NCI-H2227 (cell line): ENCODE measurements around the gene RAC3.
"Not testable (repeated sequence)": the region's sequence is repeated elsewhere in the genome, so short reads cannot be mapped to it uniquely, and the experiment has no call there.

Experiments
- DNase-seq: peaks from one replicate; lab custom pipeline; 2025; ENCODE audit not compliant: unreplicated experiment; lab: John Stamatoyannopoulos, UW

RAC3 gene

DNA sequence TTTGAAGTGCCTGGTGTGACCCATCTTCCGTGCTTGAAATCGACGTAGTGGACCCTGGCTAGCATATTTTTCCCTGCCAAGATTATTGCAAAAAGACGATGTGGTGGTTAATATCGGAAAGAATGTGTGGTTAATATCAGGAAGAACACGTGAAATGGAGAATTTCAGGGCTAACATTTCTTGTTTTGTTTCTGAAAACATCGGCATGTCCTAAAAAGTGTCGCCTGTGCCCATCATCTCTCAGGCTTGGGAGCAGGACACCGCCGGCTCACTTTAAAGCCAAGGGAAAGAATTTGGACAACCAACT is 6.4 kb downstream of the RAC3 start:
- DNase-seq: no peak

DNA sequence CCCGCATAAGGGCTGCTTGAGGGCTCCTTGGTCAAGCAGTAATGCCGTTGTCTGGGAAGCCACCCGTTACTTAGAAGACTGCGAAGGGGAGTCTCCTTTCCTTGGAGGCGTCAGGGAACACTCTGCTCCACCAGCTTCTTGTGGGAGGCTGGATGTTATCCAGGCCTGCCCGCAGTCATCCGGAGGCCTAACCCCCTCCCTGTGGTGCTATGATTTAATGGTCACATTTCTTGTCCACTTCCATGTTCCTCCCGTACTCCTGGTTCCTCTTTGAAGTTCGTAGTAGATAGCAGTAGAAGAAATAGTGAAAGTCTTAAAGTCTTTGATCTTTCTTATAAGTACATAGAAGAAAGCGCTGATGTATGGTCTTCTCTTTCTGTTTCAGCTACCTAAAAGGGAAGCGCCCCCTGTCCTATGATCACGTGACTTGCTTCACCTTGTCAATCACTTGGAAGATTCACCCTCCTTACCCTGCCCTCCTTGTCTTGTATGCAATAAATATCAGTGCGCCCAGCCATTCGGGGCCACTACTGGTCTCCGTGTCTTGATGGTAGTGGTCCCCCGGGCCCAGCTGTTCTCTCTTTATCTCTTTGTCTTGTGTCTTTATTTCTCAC is 7.4 kb downstream of the RAC3 start:
- DNase-seq: not testable (repeated sequence)

DNA sequence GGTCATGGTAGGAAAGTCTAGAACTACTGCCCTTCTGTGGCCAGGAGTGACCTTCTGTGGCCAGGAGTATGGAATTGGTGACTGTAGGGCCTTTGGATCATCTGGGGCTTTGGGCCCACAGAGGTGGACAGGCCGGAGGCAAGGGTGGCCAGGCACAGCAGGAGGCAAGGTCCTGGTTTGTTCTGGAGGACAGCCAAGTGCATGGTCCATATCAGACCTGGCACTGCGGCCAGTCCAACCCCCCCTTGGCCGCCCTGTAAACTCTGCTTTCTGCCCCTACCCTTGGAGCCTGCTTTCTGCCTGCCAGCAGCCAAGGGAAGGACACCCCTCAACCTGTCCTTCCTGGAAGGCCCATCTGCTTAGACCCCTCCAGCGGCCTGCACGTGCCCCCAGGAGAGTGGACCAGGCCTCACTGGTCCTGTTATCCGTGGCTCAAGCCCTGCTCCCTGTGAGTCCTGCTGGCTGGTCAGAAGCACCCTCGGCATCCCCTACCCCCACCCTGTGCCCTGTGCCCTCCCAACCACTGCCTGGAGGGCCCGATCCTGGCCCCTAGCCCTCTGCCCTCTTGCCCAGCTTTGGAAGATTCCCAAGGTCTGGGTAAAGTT is 8.3 kb downstream of the RAC3 start:
- no peak for DNase-seq

DNA sequence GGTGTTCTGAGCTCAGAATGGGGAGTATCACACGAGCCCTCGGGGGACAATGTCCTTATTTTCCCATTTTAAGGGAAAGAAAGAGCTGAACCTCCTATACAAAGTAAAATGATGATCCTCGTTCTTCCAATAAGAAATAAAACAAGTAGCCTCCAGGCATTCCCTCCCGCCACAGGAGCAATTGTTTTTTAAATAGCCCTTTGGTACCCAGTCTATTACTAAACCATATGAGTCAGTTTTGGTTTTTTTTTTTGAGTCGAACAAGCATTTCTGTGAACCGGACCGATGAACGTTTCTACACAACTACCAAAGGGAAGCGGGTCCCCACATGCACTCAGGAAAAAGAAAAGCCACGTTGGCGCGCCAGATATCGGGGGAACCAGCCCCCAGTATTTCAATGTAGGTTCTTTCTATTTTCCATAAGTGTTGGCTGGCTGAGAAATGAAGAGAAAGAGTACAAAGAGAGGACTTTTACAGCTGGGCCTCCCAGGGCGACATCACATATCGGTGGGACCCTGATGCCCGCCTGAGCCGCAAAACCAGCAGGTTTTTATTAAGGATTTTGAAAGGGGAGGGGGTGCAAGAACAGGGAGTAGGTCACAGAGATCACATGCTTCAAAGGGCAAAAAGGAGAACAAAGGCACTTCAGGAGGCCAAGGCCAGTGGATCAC is 9.8 kb downstream of the RAC3 start:
- no peak for DNase-seq

DNA sequence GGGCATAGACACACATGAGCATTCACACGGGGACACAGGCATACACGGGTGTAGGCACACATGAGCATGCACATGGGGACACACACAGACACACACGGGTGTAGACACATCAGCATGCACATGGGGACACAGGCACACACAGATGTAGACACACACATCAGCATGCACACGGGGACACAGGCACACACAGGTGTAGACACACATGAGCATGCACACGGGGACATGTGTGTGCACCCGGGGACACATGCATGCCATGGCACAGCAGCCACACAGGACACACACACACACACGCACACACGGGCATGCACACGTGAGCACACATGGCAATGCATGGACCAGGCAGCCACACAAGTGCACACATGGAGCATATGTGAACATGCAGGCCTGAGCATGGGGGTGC is 11.2 kb downstream of the RAC3 start:
- DNase-seq: no peak

DNA sequence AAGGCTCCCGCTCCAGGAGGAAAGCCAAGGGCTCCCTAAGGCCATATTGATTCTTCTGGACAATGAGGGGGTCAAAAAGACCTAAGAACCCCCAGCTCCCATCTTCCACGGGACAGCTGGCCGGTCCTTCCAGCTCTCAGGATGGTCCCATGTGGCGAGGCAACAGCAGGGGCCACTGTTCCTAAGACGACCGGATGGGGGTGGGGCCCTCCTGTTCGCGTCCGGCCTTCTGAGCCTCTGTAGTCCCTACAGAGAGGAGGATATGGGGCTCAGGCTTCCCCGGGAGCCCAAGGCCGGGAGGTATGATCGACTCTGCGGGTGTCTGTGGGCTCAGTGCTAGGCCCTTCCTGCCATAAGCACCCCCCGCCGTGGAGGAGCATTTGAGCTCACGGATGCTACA is 12.0 kb downstream of the RAC3 start:
- DNase-seq: no peak

DNA sequence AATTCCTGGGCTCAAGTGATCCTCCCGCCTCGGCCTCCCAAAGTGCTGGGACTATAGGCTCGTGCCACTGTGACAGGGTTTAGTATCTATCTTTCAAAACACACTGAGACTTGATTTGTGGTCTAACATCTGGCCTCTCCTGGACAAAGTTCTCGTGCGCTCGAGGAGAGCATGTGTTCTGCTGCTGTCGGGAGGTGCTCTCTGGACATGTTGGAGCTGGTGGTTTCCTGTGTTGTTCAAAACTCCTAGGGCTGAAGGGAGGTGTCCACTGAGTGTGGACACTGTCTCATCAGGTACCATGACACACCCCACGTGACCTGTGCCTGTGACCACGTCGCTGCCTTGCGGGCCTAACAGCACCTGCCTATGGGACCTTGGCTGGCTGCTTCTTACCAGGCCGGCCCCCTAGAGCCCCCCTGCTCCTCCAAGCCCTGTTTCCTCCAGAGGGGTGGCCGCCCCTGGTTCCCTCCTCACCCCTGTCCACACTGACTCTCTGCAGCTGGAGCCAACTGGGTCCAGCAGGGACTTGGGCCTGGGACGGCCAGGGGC is 14.5 kb downstream of the RAC3 start:
- DNase-seq: no peak

DNA sequence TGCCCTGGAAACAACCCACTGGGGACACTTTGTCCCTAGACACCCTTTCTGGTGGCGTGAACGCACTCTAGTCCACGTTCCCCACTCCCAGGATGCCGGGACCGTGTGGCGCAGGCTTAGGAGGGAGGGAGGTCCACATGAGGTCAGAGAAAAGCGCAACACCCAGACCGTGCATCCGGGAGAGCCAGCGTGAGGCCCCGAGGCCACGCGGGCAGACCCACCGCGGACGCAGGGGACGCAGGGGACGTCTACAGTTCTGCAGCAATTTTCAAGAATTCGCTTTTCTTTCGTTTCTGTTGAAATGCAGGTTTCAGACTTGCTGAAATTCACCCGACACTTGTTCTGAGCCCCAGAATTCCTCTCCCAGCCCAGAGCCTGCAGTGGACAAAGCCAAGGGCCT is 15.4 kb downstream of the RAC3 start:
- no peak for DNase-seq

DNA sequence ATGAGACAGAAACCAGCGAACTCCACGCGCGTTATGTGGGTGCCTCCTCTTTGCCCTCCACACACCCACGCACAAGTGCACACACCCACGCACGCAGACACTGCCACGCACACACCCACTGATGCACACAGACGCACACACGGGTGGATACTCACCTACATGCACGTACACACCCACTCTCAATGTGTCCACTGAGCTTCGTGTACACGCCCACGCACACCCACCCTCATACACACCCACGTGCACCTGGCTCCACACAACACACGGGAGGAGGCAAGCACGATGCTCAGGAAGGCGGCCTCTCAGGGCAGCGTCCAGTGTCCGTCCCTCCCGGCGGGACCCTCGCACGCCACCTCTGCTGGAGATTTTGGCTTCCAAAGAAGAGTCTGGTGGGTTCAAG is 15.9 kb downstream of the RAC3 start:
- DNase-seq: no peak

DNA sequence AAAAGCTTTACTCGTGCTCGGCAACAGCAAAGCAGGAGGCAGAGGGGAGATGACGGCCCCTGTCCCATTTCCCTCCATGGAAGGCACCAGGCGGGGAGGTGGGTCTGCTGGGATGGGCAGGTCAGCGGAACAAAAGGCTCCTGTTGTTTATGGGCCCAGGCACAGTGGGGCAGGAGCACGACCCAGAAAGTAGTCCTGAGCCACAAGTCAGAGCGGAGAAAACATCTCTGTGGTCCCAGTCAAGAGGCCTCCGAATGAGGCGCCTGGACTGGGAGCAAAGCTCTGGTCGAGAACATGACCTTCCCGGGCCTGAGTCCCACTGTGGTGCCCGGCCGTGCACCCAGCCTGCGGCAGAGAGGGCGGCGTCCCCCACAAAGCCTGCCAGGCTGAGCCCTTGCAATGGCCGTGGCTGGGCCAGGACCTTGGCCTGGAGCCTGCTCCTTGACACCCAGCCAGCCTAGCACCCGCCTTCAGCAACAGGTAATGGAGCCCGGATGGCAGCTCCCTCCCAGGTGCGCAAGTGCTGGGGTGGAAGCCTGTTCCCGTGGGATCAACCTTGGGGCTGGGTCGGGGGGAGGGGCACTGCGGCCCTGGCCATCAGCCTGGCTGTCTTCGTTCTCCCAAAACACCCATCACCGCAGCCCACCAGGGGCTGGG is 16.6 kb downstream of the RAC3 start:
- DNase-seq: no peak

DNA sequence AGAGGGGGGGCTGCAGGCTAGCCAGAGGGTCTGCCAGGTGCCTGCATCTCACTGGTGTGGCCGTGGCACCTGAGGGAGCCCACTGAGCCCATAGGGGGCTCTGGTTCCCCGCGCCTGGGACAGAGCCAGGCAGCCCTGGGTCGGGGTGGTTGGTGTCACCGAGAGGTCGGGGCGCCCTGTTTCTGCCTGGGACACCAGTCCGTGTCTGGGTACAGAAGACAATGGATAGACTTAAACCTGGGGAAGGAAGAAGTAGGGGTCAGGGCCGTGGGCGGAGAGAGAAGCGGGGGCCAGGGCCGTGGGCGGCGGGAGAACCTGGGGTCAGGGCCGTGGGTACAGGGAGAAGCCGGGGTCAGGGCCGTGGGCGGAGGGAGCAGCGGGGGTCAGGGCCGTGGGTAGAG is 17.1 kb downstream of the RAC3 start:
- no peak for DNase-seq

DNA sequence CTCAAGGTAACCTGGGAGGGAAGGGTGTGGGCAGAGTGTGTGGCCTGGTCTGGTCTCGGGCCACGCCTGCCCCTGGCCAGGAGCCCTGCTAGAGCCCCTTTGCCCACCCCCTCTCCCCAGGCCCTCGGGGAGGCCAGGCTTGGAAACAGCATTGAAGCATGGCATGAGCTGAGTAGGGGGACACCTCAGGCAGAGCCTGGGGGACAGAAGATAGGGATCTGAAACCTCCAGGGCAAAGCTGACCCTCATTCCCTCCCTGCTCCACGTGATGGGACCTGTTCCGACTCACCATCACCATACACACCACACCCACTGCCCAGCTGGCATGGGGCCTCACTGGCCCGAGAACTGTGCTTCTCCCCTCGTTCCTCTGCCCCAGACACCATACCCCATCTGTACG is 17.6 kb downstream of the RAC3 start:
- DNase-seq: no peak

DNA sequence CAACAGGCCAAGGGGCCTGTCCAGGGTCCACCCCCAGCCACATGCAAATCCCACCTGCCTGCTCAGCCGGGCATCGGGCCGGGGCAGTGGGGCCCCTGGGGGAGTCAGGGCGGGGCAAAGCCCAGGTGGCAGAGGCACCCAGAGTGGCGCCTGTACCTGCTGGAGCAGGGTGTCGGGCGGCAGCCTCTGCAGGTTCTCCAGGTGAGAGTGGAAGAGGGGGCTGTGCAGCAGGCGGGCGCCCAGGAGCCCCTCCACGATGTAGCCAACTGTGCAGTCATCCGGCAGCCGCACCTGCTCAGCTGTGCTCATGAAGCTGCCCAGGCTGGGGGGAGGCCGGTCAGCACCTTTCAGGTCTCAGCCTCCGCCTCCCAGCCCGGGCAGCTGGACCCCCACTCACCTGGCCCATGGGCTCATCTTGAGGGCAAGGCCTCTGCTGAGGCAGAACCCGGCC is 18.1 kb downstream of the RAC3 start:
- no peak for DNase-seq

DNA sequence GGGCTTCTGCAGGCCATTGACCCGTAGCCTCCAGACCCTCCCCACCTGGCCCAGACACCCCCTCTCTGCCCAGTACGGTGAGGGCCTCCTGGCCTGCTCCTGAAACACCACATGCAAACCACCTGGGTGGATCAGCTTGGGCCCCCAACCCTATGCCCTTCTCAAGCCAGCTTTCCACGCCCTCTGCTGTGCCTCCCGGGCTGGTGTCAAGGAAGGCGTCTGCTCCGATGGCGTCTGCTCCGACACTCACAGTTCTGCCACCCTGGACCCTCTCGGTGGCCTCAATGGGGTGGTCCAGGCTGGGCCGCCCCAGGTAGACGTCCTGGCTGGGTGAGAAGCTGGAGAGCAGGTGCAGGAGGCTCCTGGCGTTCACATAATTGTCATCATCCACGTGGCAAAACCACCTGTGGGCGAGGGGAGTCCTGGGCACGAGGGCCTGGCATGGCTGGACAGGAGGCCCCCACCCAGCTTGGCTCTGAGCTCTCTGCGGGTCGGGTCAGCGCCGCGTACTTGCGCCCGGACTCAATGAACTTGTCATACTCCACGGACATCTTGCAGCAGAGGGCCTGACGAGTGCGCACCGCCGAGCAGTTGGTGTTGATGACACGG is 18.8 kb downstream of the RAC3 start:
- DNase-seq: no peak

DNA sequence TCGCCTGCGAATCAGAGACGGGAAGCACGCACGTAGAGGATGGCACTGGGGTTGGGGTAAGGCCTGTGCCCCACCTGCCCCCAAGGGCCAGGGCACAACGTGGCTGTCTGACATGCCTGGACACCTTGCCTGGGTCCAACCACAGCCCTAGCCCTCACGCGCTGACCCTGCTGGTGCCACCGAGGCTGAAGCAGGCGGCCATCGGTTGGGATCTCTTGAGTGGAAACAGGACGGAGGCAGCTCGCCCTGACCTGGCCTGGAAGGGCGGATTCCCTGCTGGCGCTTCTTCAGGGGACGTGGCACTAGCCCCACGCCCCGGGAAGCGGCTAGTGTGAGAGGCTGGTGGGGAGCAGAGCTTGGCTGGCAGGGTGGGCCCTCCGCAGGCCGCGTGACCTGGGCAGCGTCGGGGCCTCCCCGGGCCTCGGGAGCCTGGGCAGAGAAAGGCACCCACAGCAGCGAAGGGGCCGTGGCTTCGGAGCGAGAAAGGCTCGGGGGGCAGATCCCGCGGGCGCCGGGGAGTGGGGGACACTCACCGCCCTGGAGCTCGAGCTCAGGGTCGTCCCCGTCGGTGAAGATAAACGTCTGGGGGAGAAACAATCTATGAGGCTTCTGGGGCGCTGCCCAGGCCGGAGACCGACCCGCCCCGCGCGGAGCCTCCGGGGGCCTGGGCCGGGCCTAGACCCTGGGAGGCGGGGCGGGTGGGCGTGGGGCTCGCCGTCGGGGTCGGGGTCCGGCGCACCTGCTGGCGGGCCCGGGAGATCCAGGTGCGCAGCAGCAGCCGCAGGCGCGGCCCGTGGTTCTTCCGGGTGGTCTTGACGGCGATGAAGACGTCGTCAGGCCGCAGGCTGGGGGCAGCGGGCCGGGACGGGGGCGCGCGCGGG is 19.5 kb downstream of the RAC3 start:
- peak; percentile 26 for DNase-seq

DNA sequence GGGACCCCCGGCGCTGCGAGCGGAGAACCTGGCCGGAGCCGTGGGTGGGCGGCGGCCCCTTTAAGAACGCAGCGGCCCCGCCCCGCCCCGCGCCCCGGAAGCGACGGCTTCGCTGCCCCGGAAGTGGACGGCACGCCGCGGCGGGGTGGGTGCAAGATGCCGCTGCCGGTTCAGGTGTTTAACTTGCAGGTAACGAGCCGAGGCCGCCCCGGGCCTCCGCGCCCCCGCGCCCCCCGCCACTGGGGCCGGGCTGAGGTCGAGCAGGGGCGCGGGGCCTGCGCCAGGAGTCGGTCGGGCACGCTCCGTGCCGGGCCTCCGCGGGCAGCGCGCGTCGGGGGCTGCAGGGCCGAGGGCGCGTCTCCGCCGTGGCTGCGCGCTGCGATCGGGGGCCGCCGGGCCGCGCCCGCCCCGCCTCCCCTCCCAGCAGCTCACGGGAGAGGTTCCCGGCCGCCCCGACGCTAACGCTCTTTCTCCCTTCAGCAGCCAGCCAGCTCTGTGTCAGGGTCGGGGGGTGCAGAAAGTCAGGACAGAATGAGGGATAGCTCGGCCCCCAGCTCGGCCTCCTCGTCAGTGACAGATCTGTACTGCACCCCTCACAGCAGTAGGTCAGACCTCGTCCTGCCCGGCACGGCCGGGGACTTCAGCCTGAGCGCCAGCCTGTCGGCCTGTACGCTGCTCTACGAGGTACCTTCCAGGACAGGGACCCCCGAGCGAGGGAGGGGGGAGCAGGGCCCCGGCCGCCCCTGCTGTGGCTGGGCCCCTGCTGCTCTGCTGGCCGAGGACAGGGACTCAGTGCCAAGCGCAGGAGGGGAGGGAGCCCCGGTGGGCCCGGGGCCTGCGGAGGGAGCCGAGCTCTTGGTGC is 20.5 kb downstream of the RAC3 start, which contains the start of the genes GPS1 and RFNG:
TSS of gene GPS1 (plus strand) at position 123 of the 862 bp plus-strand sequence. CDS start at position 157, 34 bp downstream.
TSS of gene RFNG (minus strand) at position 36 of the 862 bp plus-strand sequence. CDS start 45 bp downstream, outside the sequence.
- peak; percentile 85 for DNase-seq

DNA sequence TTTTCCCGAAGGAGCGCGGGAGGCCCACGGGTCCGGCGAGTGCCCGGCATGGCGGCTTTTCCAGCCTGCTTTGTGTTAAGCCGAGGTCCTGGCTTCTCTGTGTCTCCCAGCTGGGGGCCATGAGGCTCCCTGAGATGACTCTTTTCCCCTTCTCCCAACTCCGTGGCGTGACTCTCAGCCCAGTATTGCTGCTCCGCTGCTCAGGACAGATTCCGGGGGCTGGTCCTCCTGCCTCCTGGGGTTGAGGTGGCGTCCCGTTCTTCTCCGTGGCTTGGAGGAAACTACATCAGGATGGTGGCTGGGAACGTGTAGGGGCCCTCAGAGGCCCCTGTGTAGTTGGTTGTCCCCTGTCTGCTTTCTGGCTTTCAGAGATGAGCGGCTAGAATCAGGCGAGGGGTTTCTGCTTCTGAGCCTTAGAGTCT is 21.2 kb downstream of the RAC3 start:
- DNase-seq: no peak

DNA sequence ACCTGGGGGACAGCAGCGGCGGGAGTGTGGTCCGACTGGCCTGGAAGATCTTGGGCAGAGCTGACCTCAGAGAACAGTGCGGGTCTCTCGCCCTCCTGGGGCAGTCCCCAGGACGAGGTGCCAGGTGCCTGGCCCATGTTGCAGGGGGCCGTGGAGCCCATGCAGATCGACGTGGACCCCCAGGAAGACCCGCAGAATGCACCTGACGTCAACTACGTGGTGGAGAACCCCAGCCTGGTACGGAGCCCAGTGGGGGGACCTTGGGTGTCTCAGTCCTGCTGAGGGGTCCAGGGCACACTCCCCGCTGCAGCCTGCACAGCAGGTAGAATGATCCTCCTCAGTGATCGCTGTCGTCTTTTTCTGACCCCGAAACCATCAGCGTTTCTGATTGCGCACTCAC is 21.7 kb downstream of the RAC3 start:
- DNase-seq: no peak

DNA sequence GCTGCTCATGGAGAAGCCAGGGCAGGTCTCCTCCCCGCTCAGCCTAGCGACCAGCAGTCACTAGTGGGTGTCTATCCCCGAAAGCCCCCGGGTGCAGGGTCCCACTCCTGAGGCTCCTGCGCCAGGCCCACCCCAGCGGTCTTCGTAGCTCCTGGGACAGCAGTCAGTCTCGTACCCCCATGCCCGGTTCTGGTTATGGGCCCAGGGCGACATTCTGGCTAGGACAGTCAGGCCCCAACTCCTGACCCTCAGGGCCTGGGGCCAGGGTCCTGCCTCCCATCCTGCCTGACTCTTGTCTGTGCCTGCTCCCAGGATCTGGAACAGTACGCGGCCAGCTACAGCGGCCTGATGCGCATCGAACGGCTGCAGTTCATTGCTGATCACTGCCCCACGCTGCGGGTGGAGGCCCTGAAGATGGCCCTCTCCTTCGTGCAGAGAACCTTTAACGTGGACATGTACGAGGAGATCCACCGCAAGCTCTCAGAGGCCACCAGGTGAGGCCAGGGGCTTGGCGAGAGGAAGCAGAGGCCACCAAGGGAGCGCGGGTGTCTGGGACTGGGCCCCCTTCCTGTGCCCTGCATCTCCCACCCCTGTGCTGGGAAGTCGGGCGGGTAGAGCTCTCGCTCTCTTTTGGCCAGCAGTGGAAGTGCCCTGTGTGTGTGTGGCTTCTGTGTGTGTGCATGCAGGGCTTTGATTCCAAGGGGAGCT is 22.2 kb downstream of the RAC3 start:
- no peak for DNase-seq
